ENCODE data around the gene KIF5A. TPM values are rescaled to one million over a fixed set of nuclear protein-coding genes. Genes with fewer than 3 reads are reported as not detected.

The KIF5A gene
- total RNA-seq, 2 donors from 2014 or later, result 0.81 to 2.7 TPM

DNA sequence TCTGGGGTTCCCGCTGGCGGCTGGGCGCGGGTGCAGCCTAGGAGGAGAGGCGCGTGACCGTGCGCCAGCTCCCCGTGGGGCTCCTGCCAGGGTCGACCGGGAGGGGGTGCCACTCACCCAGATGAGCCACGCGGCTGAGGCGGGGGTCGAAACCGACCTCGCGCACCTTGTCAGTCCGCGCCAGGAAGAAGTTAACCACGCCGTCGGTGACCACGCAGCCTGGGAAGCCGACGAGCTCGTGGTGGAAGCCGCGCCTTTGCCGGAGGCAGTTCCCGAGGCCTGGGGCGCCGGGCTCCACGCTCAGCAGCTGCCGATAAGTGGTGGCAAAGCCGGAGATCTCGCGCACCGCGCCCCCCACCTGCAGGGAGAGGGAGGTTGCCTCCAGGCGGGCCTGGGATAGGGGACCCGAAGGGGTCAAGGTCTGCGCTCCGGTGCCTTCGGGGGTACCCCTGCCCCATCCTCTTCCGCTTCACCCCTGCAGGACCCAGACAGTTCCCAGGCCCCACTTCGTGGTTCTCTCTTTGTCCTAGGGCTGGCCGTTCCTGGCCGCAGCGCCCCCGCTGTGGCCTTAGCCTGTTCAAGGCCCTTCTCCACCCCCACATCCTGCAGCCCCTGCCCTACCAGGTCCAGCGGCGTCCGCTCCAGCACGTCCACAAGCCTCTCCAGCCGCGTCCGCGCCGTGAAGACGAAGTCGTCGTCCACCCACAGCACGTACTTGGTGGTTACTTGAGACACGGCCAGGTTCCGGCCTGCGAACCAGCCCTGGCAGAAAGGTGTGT is 77.8 kb downstream of the KIF5A start:
- DNase-seq (ENCODE audit: low spot score) (no peak), ATAC-seq (ENCODE audit: insufficient number of reproducible peaks, low FRiP score, low read depth) (no peak)
- Histone ChIP-seq H3K9me3 (no peaks in the 10 kb centered on the region), H3K36me3 (peaks cover 12% of the 10 kb centered on the region), H3K27ac (no peak overlapping the region), H3K4me3 (no peak overlapping the region), H3K27me3 (replicated peaks; ENCODE audit: insufficient read depth) (no peaks in the 10 kb centered on the region), H3K4me1 (ENCODE audit: control insufficient read depth in 1 of 2, low read depth in 2 of 2) (peaks cover 7 to 11% of the 10 kb centered on the region in 2 donors)
- TF ChIP-seq, protein P1, sequence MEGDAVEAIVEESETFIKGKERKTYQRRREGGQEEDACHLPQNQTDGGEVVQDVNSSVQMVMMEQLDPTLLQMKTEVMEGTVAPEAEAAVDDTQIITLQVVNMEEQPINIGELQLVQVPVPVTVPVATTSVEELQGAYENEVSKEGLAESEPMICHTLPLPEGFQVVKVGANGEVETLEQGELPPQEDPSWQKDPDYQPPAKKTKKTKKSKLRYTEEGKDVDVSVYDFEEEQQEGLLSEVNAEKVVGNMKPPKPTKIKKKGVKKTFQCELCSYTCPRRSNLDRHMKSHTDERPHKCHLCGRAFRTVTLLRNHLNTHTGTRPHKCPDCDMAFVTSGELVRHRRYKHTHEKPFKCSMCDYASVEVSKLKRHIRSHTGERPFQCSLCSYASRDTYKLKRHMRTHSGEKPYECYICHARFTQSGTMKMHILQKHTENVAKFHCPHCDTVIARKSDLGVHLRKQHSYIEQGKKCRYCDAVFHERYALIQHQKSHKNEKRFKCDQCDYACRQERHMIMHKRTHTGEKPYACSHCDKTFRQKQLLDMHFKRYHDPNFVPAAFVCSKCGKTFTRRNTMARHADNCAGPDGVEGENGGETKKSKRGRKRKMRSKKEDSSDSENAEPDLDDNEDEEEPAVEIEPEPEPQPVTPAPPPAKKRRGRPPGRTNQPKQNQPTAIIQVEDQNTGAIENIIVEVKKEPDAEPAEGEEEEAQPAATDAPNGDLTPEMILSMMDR (IDR thresholded peaks at IDR 0.05), result no peak

DNA sequence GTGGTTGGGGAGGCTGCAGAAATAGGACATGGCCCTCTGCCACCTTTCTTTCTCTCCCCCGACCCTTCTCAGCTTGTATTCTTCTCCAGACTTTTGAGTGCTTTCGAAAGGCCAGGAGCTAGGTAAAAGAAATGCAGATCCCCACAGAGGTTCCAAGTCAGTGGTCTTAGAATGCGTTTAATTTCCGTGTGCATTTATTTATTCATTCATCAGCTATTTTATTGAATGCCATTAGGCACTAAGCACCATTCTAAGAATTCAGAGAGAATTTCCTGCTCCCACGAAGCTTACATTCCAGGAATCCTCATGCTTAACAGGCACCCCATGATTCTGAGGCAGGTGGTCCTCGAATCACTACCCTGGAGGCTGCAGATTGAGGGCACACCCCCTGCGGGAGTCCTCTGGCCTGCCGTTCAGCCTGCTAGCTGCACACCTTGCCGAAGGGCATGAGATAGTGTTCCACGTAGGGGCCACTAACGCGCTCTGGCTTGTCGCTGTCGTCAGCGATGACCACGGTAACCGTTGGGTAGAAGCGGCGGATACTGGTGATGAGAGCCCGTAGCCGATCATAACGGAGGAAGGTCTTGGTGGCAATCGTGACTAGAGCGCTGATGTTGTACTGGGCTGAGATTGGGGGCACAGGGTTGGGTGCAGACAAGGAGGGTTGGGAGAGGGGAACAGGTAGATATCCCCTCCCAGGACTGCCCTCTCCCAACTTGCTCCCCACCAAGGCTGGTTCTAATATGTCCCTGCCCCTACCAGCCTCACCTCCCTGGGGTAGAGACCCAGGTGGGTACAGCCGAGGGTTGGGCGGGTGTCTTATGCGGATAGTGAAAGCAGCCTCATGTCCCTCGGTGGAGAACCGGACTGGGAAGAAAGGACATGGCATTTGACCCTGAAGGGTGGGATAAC is 78.7 kb downstream of the KIF5A start:
- Histone ChIP-seq H3K9me3 (no peaks in the 10 kb centered on the region), H3K27ac (no peak overlapping the region), H3K36me3 (peaks cover 12% of the 10 kb centered on the region), H3K4me1 (ENCODE audit: control insufficient read depth in 1 of 2, low read depth in 2 of 2) (peaks cover 7 to 16% of the 10 kb centered on the region in 2 donors), H3K27me3 (replicated peaks; ENCODE audit: insufficient read depth) (no peaks in the 10 kb centered on the region), H3K4me3 (no peak overlapping the region)
- DNase-seq (ENCODE audit: low spot score), result no peak
- TF ChIP-seq, protein P1 (IDR thresholded peaks at IDR 0.05), result no peak
- ATAC-seq (ENCODE audit: insufficient number of reproducible peaks, low FRiP score, low read depth), result no peak

DNA sequence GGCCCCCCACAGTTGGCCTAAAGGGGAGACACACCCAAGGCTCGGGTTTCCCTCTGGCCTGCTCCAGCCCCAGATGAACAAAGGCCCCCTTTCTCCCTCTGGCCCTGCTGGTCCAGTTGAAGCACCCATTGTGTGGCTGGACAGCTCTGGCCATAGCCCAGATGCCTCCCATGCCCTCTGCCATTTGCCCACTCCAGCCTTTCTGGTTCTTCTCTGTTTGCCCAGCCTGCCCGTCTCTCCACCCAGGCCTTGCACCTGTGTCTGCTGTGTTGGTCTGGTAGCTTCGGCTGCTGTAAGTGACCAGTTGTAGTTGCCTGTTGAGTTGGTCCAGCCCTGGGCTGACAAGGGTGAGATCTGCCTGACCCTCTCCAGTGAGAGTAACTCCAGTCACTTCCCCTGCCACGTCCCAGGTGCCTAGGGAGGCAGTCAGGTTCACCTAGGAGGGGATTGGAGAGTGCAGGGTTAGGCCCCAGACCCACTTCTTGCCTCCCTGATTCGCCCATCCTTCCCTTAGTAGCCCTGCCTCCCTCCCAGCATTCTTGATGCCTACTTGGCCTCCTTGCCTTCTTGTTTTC is 80.1 kb downstream of the KIF5A start:
- DNase-seq (ENCODE audit: low spot score) (no peak), ATAC-seq (ENCODE audit: insufficient number of reproducible peaks, low FRiP score, low read depth) (no peak)
- H3K27me3 ChIP-seq (replicated peaks; ENCODE audit: insufficient read depth), result no peaks in the 10 kb centered on the region
- TF ChIP-seq, protein P1 (IDR thresholded peaks at IDR 0.05), result no peak
- no peaks in the 10 kb centered on the region for H3K9me3 ChIP-seq
- no peak overlapping the region for H3K27ac ChIP-seq
- H3K36me3 ChIP-seq, result peaks cover 12% of the 10 kb centered on the region
- peaks cover 7 to 17% of the 10 kb centered on the region in 2 donors for H3K4me1 ChIP-seq (ENCODE audit: control insufficient read depth in 1 of 2, low read depth in 2 of 2)
- no peak overlapping the region for H3K4me3 ChIP-seq

DNA sequence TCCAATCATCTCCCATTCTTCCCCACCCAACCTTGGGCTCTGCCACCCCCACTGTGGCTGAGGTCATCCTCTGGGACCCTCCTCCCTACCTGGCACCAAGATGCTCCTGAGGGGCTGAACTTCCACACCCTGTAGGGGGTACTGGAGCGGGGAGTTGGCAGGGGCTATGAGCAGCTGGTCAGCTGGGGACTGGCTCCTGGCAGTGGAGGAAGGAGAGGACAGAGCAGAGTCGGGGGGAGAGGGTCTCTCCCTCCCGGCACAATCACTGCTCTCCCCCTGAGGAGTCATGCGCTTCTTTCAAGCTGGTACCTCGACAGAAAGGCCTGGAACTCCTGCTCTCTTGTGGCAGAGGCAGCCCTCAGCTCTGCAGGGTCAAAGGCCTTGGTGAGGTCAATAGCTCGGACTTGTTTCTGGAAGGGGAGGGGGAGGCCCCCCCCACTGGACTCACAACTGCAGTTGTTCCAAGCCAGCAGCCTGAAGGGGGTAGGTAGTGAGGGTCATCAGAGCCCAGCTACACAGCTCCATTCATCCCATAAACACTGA is 81.1 kb downstream of the KIF5A start:
- no peak for DNase-seq (ENCODE audit: low spot score)
- Histone ChIP-seq H3K9me3 (no peaks in the 10 kb centered on the region), H3K36me3 (peaks cover 4% of the 10 kb centered on the region), H3K4me1 (ENCODE audit: control insufficient read depth in 1 of 2, low read depth in 2 of 2) (peaks cover 7 to 17% of the 10 kb centered on the region in 2 donors), H3K4me3 (no peak overlapping the region), H3K27me3 (replicated peaks; ENCODE audit: insufficient read depth) (no peaks in the 10 kb centered on the region), H3K27ac (no peak overlapping the region)
- ATAC-seq (ENCODE audit: insufficient number of reproducible peaks, low FRiP score, low read depth), result no peak
- TF ChIP-seq, protein P1 (IDR thresholded peaks at IDR 0.05), result no peak

Data from thoracic aorta (tissue), 2 donors.